GM12801 (cell line): ENCODE data around the gene LMX1B.

Source experiments
- CTCF ChIP-seq: IDR thresholded peaks from one replicate; pipeline ENCODE4 v1.5.1; 2011; ENCODE audit warnings: control low read depth; ENCODE audit not compliant: insufficient read length; ENCODE audit errors: extremely low read depth

The LMX1B gene

GRCh38 chr9:126591083-126591482 lies 22.6 kb upstream of the LMX1B start:
- TF ChIP-seq CTCF: no peak

GRCh38 chr9:126591922-126592321 lies 21.8 kb upstream of the LMX1B start:
- TF ChIP-seq CTCF: no peak

GRCh38 chr9:126592461-126592860 lies 21.3 kb upstream of the LMX1B start:
- TF ChIP-seq CTCF: no peak

GRCh38 chr9:126595982-126596381 lies 17.7 kb upstream of the LMX1B start:
- no peak for TF ChIP-seq CTCF

GRCh38 chr9:126599047-126599650 lies 14.6 kb upstream of the LMX1B start:
- no peak for TF ChIP-seq CTCF

GRCh38 chr9:126604059-126605055 lies 9.4 kb upstream of the LMX1B start:
- TF ChIP-seq CTCF: no peak

GRCh38 chr9:126605792-126606482 lies 7.8 kb upstream of the LMX1B start:
- no peak for TF ChIP-seq CTCF
